Endothelial cell of umbilical vein (primary cell): ENCODE data around the gene B3GAT2. TPM values are rescaled to one million over a fixed set of nuclear protein-coding genes. Genes with fewer than 3 reads are reported as not detected.

Experiments used
- BruUV-seq: library from RNA; stranded (reverse); fragments of 400-500 nt; replicated peaks from 2 replicates; lab custom pipeline; 2021; lab: Mats Ljungman, UMichigan
- CTCF ChIA-PET: fragments of 300-600, 350-600 bp; sonication (Branson Sonifier 250); formaldehyde crosslinking; loops from one replicate; lab custom pipeline; 2021; ENCODE audit warnings: antibody characterized with exemption, inconsistent platforms; lab: Charles Lee
- POLR2A ChIA-PET: fragments of 300-600, 350-600 bp; sonication (Branson Sonifier 250); formaldehyde crosslinking; loops from one replicate; lab custom pipeline; 2021; ENCODE audit warnings: antibody characterized with exemption, inconsistent platforms; lab: Charles Lee
- DNase-seq: peaks from one replicate; pipeline ENCODE4 v3.0.0-alpha.2; 2011; ENCODE audit warnings: low read depth, low spot score
- FAIRE-seq: peaks from 2 replicates; lab custom pipeline; 2011; peaks lifted over from hg19 to GRCh38; lab: Jason Lieb, UNC
- H2AFZ ChIP-seq: 2 replicates; pipeline ENCODE4 v1.6.0; 2012; ENCODE audit warnings: low read depth, low read length, control low read depth, inconsistent platforms
- H3K27ac ChIP-seq: 2 replicates; pipeline ENCODE4 v1.5.1; 2011; ENCODE audit warnings: low read depth, mild to moderate bottlenecking, control low read depth, low read length, moderate library complexity; ENCODE audit not compliant: insufficient read depth
- H3K27me3 ChIP-seq, 2 experiments: 2 replicates each; pipeline versions ENCODE4 v1.6.0 to v1.6.1; 2011; ENCODE audit warnings: low read length in 2 of 2, mixed read lengths in 1 of 2; ENCODE audit not compliant: control insufficient read depth in 2 of 2, insufficient read depth in 2 of 2
- H3K36me3 ChIP-seq, 2 experiments: 2 replicates in 1 of 2; 3 replicates in 1 of 2; pipeline ENCODE4 v1.5.1; 2011; ENCODE audit warnings: low read length in 2 of 2, mild to moderate bottlenecking in 1 of 2, moderate library complexity in 1 of 2; ENCODE audit not compliant: control insufficient read depth in 2 of 2, insufficient read depth in 2 of 2; ENCODE audit errors: extremely low read depth in 1 of 2
- H3K4me1 ChIP-seq: 3 replicates; pipeline ENCODE4 v1.5.1; 2011; ENCODE audit warnings: mild to moderate bottlenecking, low read length; ENCODE audit not compliant: control insufficient read depth, insufficient read depth; ENCODE audit errors: extremely low read depth
- H3K4me2 ChIP-seq: 2 replicates; pipeline ENCODE4 v1.6.1; 2011; ENCODE audit warnings: low read length, control low read depth, mixed read lengths; ENCODE audit not compliant: insufficient read depth
- H3K4me3 ChIP-seq, 3 experiments: fragments of 200-600 bp in 1 of 3; sonication (generic), shearing (Covaris generic) in 1 of 3; replicated peaks in 1 of 3; 2 replicates each; pipeline ENCODE4 v1.5.1; 2011 to 2016; ENCODE audit warnings: control low read depth in 3 of 3, low read length in 3 of 3, mild to moderate bottlenecking in 2 of 3, inconsistent platforms in 1 of 3, low read depth in 1 of 3, moderate library complexity in 1 of 3; ENCODE audit not compliant: insufficient read depth in 1 of 3
- H3K79me2 ChIP-seq: 2 replicates; pipeline ENCODE4 v1.6.0; 2012; ENCODE audit warnings: low read length, inconsistent platforms; ENCODE audit not compliant: control insufficient read depth, insufficient read depth
- H3K9ac ChIP-seq: replicated peaks from 2 replicates; pipeline ENCODE3; 2011; ENCODE audit warnings: low read length, control low read depth; ENCODE audit not compliant: insufficient read depth; ENCODE audit errors: extremely low read depth
- H3K9me1 ChIP-seq: replicated peaks from 3 replicates; pipeline ENCODE4 v1.6.0; 2011; ENCODE audit warnings: mild to moderate bottlenecking, low read length; ENCODE audit not compliant: control insufficient read depth, insufficient read depth; ENCODE audit errors: extremely low read depth
- H3K9me3 ChIP-seq: replicated peaks from 2 replicates; pipeline ENCODE4 v1.5.1; 2012; ENCODE audit warnings: low read length, inconsistent platforms; ENCODE audit not compliant: control insufficient read depth, insufficient read depth
- H4K20me1 ChIP-seq: replicated peaks from 2 replicates; pipeline ENCODE3; 2011; ENCODE audit warnings: mild to moderate bottlenecking, low read length; ENCODE audit not compliant: control insufficient read depth, insufficient read depth; ENCODE audit errors: extremely low read depth
- EZH2 ChIP-seq: IDR thresholded peaks from 2 replicates; pipeline ENCODE4 v1.6.1; 2012; ENCODE audit warnings: borderline replicate concordance, low read depth, mild to moderate bottlenecking, moderate library complexity, low read length, inconsistent platforms; ENCODE audit not compliant: severe bottlenecking
- FOS ChIP-seq: IDR thresholded peaks from 2 replicates; pipeline ENCODE4 v1.6.1; 2011; ENCODE audit warnings: mild to moderate bottlenecking, low read length, moderate library complexity, borderline replicate concordance; ENCODE audit not compliant: insufficient read depth
- GATA2 ChIP-seq: IDR thresholded peaks from 2 replicates; pipeline ENCODE4 v1.7.0; 2011; ENCODE audit warnings: low read depth, mild to moderate bottlenecking, moderate library complexity, mixed read lengths, low read length; ENCODE audit not compliant: insufficient read length, insufficient read depth
- JUN ChIP-seq: IDR thresholded peaks from 2 replicates; pipeline ENCODE4 v1.6.1; 2011; ENCODE audit warnings: borderline replicate concordance, low read depth; ENCODE audit not compliant: insufficient read length, insufficient read depth
- MYC ChIP-seq: IDR thresholded peaks from one replicate; pipeline ENCODE4 v1.6.1; 2011; ENCODE audit warnings: mild to moderate bottlenecking, low read depth, low read length
- POLR2A ChIP-seq: IDR thresholded peaks from 2 replicates; pipeline ENCODE4 v1.6.1; 2012; ENCODE audit warnings: low read depth, mild to moderate bottlenecking, control low read depth, low read length
- POLR2AphosphoS5 ChIP-seq: IDR thresholded peaks from 2 replicates; pipeline ENCODE4 v1.6.1; 2012; ENCODE audit warnings: low read depth, mild to moderate bottlenecking, control low read depth, low read length, moderate library complexity; ENCODE audit not compliant: insufficient read depth
- dilution Hi-C: fragments of 300-500 bp; cut with MboI; formaldehyde crosslinking; loops from one replicate; pipeline ENCODE4 v1.15.0; 2019; ENCODE audit warnings: low sequenced_read_pairs; ENCODE audit not compliant: extremely low pct_ligation_motif_present
- intact Hi-C: fragments of 100-400 bp; cut with micrococcal nuclease; formaldehyde crosslinking; loops from one replicate; pipeline ENCODE4 v1.10.0; 2022
- polyA plus RNA-seq, 4 experiments: library from polyadenylated mRNA; depleted of rRNA in 3 of 4; stranded (reverse) in 3 of 4; unstranded in 1 of 4; fragments of >200 nt; gene quantifications; 2 replicates each; pipeline versions ENCODE4 v1.2.1 to v1.2.3, GENCODE V29; 2011 to 2012; ENCODE audit warnings: missing spikeins in 1 of 4
- total RNA-seq: library from RNA; stranded (reverse); gene quantifications from 2 replicates; pipeline ENCODE4 v1.2.3, GENCODE V29; 2021
- TF ChIP-seq, protein P1 (sequence below): IDR thresholded peaks from 2 replicates; pipeline ENCODE4 v1.6.1; 2011; ENCODE audit not compliant: insufficient read depth, insufficient read length
- TF ChIP-seq, protein P2 (sequence below), 2 donors: IDR thresholded peaks; 1 replicate in 1 of 2; 2 replicates in 1 of 2; pipeline ENCODE4 v1.5.1; 2011; ENCODE audit warnings: low read length in 2 of 2, mild to moderate bottlenecking in 2 of 2, moderate library complexity in 2 of 2, control low read depth in 1 of 2, inconsistent platforms in 1 of 2, low read depth in 1 of 2; ENCODE audit not compliant: insufficient read depth in 1 of 2; ENCODE audit errors: extremely low read depth in 1 of 2

Gene B3GAT2
- total and polyA plus RNA-seq, 2 donors (not counting 3 experiments of a cell fraction or from before 2014, with no cell fraction given), result not detected

DNA sequence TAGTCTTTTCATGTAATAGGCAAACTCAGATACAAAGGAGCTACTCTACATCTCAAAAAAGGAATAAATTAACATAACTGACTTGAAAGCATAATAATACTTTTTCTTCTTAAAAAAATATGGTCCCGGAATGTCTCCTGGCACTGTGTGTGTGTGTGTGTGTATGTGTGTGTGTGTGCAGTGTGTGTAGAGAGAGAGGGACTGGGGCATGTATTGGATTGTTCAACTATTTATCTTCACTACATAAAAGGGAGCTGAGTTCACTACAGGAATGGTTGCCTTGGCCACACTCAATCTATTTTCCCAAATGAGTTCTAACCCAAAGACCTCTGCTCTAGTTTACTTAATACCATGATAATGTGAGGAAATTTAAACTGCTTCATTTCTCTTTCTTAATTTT lies 51.1 kb downstream of the B3GAT2 start:
- no TSS peak for BruUV-seq
- dilution Hi-C loops, result no loop called here
- TF ChIP-seq FOS (no peak), MYC (no peak), POLR2A (no peak), POLR2AphosphoS5 (no peak), EZH2 (no peak), GATA2 (no peak), JUN (no peak)
- TF ChIP-seq, protein P1, sequence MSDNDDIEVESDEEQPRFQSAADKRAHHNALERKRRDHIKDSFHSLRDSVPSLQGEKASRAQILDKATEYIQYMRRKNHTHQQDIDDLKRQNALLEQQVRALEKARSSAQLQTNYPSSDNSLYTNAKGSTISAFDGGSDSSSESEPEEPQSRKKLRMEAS, result no peak
- TF ChIP-seq, protein P2, sequence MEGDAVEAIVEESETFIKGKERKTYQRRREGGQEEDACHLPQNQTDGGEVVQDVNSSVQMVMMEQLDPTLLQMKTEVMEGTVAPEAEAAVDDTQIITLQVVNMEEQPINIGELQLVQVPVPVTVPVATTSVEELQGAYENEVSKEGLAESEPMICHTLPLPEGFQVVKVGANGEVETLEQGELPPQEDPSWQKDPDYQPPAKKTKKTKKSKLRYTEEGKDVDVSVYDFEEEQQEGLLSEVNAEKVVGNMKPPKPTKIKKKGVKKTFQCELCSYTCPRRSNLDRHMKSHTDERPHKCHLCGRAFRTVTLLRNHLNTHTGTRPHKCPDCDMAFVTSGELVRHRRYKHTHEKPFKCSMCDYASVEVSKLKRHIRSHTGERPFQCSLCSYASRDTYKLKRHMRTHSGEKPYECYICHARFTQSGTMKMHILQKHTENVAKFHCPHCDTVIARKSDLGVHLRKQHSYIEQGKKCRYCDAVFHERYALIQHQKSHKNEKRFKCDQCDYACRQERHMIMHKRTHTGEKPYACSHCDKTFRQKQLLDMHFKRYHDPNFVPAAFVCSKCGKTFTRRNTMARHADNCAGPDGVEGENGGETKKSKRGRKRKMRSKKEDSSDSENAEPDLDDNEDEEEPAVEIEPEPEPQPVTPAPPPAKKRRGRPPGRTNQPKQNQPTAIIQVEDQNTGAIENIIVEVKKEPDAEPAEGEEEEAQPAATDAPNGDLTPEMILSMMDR (IDR thresholded peaks at IDR 0.05; ENCODE audit: extremely low read depth in 1 of 2, insufficient read depth in 1 of 2, low read depth in 1 of 2, low read length in 2 of 2), result no peak
- H3K27ac ChIP-seq, result no peak overlapping the region
- ChIA-PET POLR2A (no interaction called here), CTCF (no interaction called here)
- no peaks in the 10 kb centered on the region for H3K4me1 ChIP-seq
- FAIRE-seq (no peak), DNase-seq (no peak)
- no peaks in the 10 kb centered on the region for H3K9me3 ChIP-seq
- no peak overlapping the region for H3K4me3 ChIP-seq
- H3K9ac ChIP-seq, result no peak overlapping the region
- no peaks in the 10 kb centered on the region for H3K36me3 ChIP-seq
- no peaks in the 10 kb centered on the region for H3K27me3 ChIP-seq
- H3K9me1 ChIP-seq, result no peaks in the 10 kb centered on the region
- H3K4me2 ChIP-seq, result no peak overlapping the region
- H3K79me2 ChIP-seq, result no peaks in the 10 kb centered on the region
- no peak overlapping the region for H2AFZ ChIP-seq
- no peaks in the 10 kb centered on the region for H4K20me1 ChIP-seq
- intact Hi-C loops, result no loop called here
